T-helper 1 cell treated with Interleukin-12 subunit alpha and Interleukin-12 subunit beta and Interleukin-4 antibody, amounts not matched to agents 30 μg/mL and 1 μg/mL, for 36 hours (primary cell): ENCODE results near the gene EVC2.

Source experiments
- H3K27ac Mint-ChIP-seq: one replicate; pipeline ENCODE4 v1.8.0; 2021; ENCODE audit warnings: mild to moderate bottlenecking, mixed read lengths
- H3K27me3 Mint-ChIP-seq: one replicate; pipeline ENCODE4 v1.8.0; 2021; ENCODE audit warnings: low read depth, mixed read lengths
- H3K36me3 Mint-ChIP-seq: one replicate; pipeline ENCODE4 v1.8.0; 2021; ENCODE audit warnings: low read depth, mixed read lengths
- H3K4me1 Mint-ChIP-seq: one replicate; pipeline ENCODE4 v1.8.0; 2021; ENCODE audit warnings: low read depth, mixed read lengths
- H3K4me3 Mint-ChIP-seq: one replicate; pipeline ENCODE4 v1.8.0; 2021; ENCODE audit warnings: mild to moderate bottlenecking, moderate library complexity, mixed read lengths
- H3K9me3 Mint-ChIP-seq: one replicate; pipeline ENCODE4 v1.8.0; 2021; ENCODE audit warnings: mixed read lengths

The EVC2 gene

DNA sequence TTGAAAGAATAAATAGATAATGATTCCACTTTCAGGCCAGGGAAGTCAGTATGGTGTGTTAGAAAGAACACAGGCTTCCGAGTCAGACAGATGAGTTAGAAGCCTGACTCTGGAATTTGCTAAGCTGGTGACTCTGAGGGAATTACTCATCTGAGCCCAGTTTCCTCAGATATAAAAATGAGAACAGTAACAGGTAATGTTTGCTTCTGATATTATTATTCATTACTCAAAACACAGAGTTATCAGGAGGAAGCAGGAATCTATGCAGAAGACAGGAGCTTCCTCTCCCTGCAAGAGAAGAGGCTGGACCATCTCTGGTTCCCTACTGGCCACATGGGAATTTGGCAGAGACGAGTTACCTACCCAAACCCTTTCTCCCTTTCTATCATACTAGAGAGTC, 163.1 kb downstream of the EVC2 start:
- H3K4me3 Mint-ChIP-seq = no peak overlapping the region
- peaks cover 12% of the 10 kb centered on the region for H3K9me3 Mint-ChIP-seq
- H3K27ac Mint-ChIP-seq = no peak overlapping the region
- H3K4me1 Mint-ChIP-seq = no peaks in the 10 kb centered on the region
- no peaks in the 10 kb centered on the region for H3K36me3 Mint-ChIP-seq
- no peaks in the 10 kb centered on the region for H3K27me3 Mint-ChIP-seq

DNA sequence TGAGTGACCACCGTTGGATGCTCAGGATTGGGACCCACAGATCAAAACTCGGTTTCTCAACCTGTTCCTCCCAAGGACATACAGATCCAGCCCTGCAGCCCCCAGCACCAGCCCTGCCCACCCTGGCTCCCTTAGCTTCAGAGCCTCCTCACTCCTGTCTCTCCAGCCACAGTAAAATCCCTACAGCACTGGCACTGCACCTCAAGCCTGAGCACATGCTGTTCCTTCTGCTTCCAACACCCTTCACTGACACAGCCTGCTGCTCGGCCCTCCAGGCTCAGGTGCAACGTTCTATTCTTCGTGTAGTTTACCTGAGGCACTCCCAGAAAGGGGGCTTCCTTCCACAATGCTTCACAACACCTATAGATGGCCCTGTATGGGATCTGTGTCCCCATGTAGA, 163.6 kb downstream of the EVC2 start:
- no peak overlapping the region for H3K4me3 Mint-ChIP-seq
- no peak overlapping the region for H3K27ac Mint-ChIP-seq
- no peaks in the 10 kb centered on the region for H3K27me3 Mint-ChIP-seq

DNA sequence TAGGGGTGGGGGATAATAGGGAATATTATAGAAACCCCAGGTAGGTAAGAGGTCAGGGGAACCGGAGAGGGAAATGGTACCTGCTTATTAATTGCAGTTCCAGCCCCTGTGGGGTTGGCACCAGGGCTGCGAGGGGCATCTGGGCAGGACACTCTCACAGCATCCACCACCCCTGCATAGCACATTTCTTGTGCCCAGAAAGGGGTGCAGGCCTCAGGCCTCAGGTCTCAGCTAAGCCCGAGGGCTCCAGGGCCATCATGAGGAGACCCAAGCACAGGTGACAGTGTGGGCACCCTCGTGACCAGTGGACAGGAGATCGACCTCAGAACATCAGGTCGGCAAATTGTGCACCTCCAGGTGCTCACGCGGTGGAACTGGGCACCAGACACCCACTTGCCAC, 164.7 kb downstream of the EVC2 start:
- H3K4me1 Mint-ChIP-seq = no peaks in the 10 kb centered on the region
- no peak overlapping the region for H3K27ac Mint-ChIP-seq
- no peaks in the 10 kb centered on the region for H3K27me3 Mint-ChIP-seq
- H3K9me3 Mint-ChIP-seq = peaks cover 4% of the 10 kb centered on the region
- H3K36me3 Mint-ChIP-seq = no peaks in the 10 kb centered on the region
- no peak overlapping the region for H3K4me3 Mint-ChIP-seq

More for the DNA sequence above, 163.6 kb downstream of the EVC2 start:
- H3K9me3 Mint-ChIP-seq = peaks cover 7% of the 10 kb centered on the region
- H3K4me1 Mint-ChIP-seq = no peaks in the 10 kb centered on the region
- H3K36me3 Mint-ChIP-seq = no peaks in the 10 kb centered on the region

DNA sequence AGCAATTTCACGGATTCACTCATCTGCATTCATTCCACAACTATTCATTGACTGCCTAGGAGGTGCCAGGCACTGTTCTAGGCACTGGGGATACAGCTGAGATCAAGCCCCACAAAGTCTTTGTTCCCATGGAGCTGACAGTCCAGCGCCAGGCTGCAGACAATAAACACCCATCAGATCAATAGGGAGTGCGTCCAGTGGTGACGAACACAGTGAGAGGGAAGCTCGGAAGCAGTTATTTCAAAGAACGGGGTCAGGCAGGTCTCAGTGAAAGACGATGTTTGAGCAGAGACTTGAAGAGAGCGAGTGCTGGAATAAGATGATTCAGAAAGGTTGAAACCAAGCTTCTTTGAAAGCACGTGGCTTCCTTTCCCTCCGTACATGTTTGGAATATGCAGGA, 167.2 kb downstream of the EVC2 start:
- Mint-ChIP-seq H3K36me3 (no peaks in the 10 kb centered on the region), H3K27ac (no peak overlapping the region), H3K4me1 (no peaks in the 10 kb centered on the region), H3K9me3 (peaks cover 4% of the 10 kb centered on the region), H3K4me3 (no peak overlapping the region), H3K27me3 (no peaks in the 10 kb centered on the region)

- H3K9me3 Mint-ChIP-seq = peaks cover 10% of the 10 kb centered on the region
- H3K36me3 Mint-ChIP-seq = no peaks in the 10 kb centered on the region
- H3K27ac Mint-ChIP-seq = no peak overlapping the region
- no peaks in the 10 kb centered on the region for H3K27me3 Mint-ChIP-seq
- H3K4me1 Mint-ChIP-seq = no peaks in the 10 kb centered on the region
- H3K4me3 Mint-ChIP-seq = no peak overlapping the region
Measured at GRCh38 chr4:5539584-5539983, 168.8 kb downstream of the EVC2 start.

DNA sequence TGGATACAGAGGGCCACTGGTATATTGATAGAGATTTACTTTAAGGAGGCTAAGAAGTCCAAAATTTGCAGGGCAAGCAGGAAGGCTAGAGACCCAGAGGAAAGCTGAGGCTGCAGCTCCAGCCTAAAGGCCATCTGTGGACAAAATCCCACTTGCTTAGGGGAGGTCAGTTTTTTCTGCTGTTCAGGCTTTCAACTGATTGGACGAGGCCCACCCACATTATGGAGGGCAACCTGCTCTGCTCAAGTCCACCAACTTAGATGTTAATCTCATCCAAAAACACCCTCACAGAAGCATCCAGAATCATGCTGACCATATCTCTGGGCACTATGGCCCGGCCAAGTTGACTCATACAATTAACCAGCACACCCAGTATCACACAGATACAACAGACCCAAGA, 176.3 kb downstream of the EVC2 start:
- peaks cover 19% of the 10 kb centered on the region for H3K9me3 Mint-ChIP-seq
- H3K4me1 Mint-ChIP-seq = no peaks in the 10 kb centered on the region
- H3K4me3 Mint-ChIP-seq = no peak overlapping the region
- no peaks in the 10 kb centered on the region for H3K27me3 Mint-ChIP-seq
- H3K36me3 Mint-ChIP-seq = peaks cover 2% of the 10 kb centered on the region
- no peak overlapping the region for H3K27ac Mint-ChIP-seq

DNA sequence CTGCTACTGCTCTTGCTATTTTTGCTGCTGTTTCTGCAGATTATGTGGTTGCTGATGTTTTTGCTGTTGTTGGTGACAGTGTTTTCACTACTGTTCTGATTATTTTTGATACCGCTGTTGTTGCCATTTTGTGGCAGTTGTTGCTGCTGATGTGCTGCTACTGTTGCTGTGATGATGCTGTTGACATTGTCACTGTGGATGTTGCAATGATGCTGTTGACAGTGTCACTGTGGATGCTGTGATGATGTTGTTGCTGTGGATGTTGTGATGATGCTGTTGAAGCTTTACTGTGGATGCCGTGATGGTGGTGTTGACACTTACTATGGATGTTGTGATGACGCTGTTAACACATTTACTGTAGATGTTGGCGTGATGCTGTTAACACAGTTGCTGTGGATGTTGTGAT, 180.3 kb downstream of the EVC2 start:
- Mint-ChIP-seq H3K4me1 (no peaks in the 10 kb centered on the region), H3K4me3 (no peak overlapping the region), H3K36me3 (no peaks in the 10 kb centered on the region), H3K9me3 (peaks cover 4% of the 10 kb centered on the region), H3K27me3 (no peaks in the 10 kb centered on the region), H3K27ac (no peak overlapping the region)

- no peaks in the 10 kb centered on the region for H3K36me3 Mint-ChIP-seq
- no peaks in the 10 kb centered on the region for H3K27me3 Mint-ChIP-seq
- H3K4me3 Mint-ChIP-seq = no peak overlapping the region
- H3K9me3 Mint-ChIP-seq = peaks cover 4% of the 10 kb centered on the region
- H3K4me1 Mint-ChIP-seq = no peaks in the 10 kb centered on the region
- no peak overlapping the region for H3K27ac Mint-ChIP-seq
Measured at GRCh38 chr4:5527211-5527610, 181.1 kb downstream of the EVC2 start.

GRCh38 chr4:5526080-5526846, 182.1 kb downstream of the EVC2 start:
- peaks cover 4% of the 10 kb centered on the region for H3K9me3 Mint-ChIP-seq
- H3K4me1 Mint-ChIP-seq = no peaks in the 10 kb centered on the region
- no peaks in the 10 kb centered on the region for H3K27me3 Mint-ChIP-seq
- H3K27ac Mint-ChIP-seq = no peak overlapping the region
- H3K4me3 Mint-ChIP-seq = no peak overlapping the region
- H3K36me3 Mint-ChIP-seq = no peaks in the 10 kb centered on the region

DNA sequence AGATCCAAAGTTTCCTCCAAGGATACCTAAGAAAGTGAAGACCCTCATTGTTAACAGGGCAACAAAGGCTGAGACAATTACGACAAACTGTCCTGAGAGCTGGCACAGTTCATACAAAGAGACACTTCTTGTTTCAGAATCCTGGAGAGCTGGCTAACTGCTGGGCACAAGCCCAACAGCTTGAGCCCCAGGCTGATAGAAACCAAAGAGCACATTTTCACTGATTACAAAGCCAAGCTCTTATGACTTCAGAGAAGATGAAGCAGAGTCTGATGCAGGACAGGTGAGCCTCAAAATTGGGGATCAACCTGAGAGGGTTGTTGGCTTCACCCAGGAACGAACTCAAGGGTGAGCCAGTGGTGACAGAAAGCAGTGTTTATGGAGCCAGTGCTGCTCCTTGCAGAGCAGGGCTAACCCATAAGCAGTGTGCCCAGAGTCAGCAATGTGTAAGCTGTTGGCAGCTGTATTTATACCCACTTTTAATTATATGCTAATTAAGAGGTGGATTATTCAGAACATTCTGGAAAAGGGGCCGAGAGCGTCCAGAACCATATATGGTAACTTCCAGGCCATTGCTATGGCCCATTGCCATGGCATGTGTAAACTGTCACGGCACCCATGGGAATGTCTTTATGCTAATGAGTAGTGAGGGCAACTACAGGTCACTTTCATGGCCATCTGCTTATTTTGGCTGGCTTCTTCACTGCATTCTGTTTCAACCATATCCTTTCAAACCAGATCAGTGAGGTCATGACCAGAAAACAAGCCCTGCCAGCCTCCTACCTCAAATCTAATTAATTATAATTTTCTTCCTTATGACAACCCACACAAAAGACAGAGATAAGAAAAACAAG, 183.7 kb downstream of the EVC2 start:
- no peak overlapping the region for H3K27ac Mint-ChIP-seq
- peaks cover 8% of the 10 kb centered on the region for H3K9me3 Mint-ChIP-seq
- no peaks in the 10 kb centered on the region for H3K27me3 Mint-ChIP-seq
- no peaks in the 10 kb centered on the region for H3K36me3 Mint-ChIP-seq
- no peaks in the 10 kb centered on the region for H3K4me1 Mint-ChIP-seq
- no peak overlapping the region for H3K4me3 Mint-ChIP-seq

GRCh38 chr4:5517372-5517771, 191.0 kb downstream of the EVC2 start:
- peaks cover 9% of the 10 kb centered on the region for H3K9me3 Mint-ChIP-seq
- H3K27ac Mint-ChIP-seq = no peak overlapping the region
- H3K4me3 Mint-ChIP-seq = no peak overlapping the region
- H3K27me3 Mint-ChIP-seq = no peaks in the 10 kb centered on the region
- no peaks in the 10 kb centered on the region for H3K4me1 Mint-ChIP-seq
- no peaks in the 10 kb centered on the region for H3K36me3 Mint-ChIP-seq

DNA sequence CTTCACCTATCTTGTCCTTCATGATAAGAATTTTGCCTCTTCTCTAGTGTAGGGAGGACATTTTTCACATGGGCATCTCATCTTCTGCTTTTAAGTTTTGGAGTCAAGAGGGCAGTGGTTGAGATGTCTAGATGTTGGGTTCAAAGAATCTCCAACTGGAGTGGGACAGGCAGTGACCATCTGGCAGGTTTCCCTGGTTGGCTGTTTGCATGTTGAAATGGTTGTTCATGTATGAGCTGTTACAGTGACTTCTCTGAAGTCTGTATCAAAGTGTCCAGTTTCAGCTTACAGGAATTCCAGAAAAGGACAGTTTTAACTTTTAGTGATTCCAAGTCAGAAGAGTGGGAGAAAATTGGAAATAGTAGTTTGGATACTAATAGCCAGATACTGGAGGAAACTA, 192.7 kb downstream of the EVC2 start:
- H3K4me1 Mint-ChIP-seq = no peaks in the 10 kb centered on the region
- no peak overlapping the region for H3K4me3 Mint-ChIP-seq
- H3K9me3 Mint-ChIP-seq = peaks cover 9% of the 10 kb centered on the region
- no peaks in the 10 kb centered on the region for H3K27me3 Mint-ChIP-seq
- H3K27ac Mint-ChIP-seq = no peak overlapping the region
- no peaks in the 10 kb centered on the region for H3K36me3 Mint-ChIP-seq
